GM06990 (cell line): ENCODE results near the gene UNG.

ENCODE experiments used
- DNase-seq: peaks from one replicate; pipeline ENCODE4 v3.0.0-alpha.2; 2011; ENCODE audit not compliant: insufficient read length; ENCODE audit errors: extremely low read depth
- H3K27me3 ChIP-seq: replicated peaks from 2 replicates; pipeline ENCODE4 v1.6.0; 2011; ENCODE audit warnings: low read length; ENCODE audit not compliant: control insufficient read depth, insufficient read depth
- H3K36me3 ChIP-seq: 2 replicates; pipeline ENCODE4 v1.5.1; 2011; ENCODE audit warnings: low read length; ENCODE audit not compliant: control insufficient read depth, insufficient read depth
- H3K4me3 ChIP-seq: replicated peaks from 2 replicates; pipeline ENCODE4 v1.5.1; 2011; ENCODE audit warnings: low read depth, mild to moderate bottlenecking, control low read depth, low read length
- TF ChIP-seq, protein P1 (sequence below): IDR thresholded peaks from 2 replicates; pipeline ENCODE4 v1.5.1; 2011; ENCODE audit warnings: low read length, control low read depth, mild to moderate bottlenecking, inconsistent platforms; ENCODE audit not compliant: insufficient read depth, poor library complexity, severe bottlenecking

The UNG gene

DNA sequence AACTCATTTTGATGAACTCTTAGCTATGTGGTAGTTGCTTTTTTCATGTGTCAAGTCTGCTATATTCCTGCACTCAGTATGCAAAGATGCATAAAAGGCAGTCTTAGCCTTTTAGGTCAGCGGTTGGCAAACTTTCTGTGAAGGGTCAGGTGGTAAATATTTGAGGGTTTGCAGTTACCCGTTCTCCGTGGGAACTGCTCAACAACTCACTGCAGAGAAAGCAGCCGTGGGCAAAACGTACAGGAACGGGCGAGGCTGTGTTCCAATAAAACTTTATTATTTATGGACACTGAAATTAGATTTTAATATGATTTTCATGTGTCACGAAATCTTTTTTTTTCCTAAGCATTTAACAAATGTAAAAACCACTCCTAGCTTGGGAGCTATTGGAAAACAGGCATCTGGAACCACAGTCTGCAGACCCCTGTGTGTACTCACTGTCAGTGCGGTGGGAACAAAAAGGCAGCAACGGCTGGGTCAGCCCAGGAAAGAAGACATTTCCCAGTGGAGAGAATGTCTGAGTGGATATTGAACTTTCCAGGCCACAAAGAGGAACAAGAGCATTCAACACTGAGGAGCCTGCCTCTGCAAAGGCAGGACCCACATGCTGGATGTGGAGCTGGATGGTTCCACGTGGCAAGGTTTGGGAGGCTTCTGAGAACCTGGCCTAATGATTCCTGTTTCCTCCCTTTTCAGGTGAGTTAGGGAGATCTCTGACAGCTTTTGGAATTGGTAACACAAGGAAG, 15.5 kb downstream of the UNG start:
- H3K27me3 ChIP-seq = no peaks in the 10 kb centered on the region
- H3K4me3 ChIP-seq = no peak overlapping the region
- no peak for DNase-seq
- H3K36me3 ChIP-seq = no peaks in the 10 kb centered on the region; the same call in none of the 2 replicates
- TF ChIP-seq, protein P1, sequence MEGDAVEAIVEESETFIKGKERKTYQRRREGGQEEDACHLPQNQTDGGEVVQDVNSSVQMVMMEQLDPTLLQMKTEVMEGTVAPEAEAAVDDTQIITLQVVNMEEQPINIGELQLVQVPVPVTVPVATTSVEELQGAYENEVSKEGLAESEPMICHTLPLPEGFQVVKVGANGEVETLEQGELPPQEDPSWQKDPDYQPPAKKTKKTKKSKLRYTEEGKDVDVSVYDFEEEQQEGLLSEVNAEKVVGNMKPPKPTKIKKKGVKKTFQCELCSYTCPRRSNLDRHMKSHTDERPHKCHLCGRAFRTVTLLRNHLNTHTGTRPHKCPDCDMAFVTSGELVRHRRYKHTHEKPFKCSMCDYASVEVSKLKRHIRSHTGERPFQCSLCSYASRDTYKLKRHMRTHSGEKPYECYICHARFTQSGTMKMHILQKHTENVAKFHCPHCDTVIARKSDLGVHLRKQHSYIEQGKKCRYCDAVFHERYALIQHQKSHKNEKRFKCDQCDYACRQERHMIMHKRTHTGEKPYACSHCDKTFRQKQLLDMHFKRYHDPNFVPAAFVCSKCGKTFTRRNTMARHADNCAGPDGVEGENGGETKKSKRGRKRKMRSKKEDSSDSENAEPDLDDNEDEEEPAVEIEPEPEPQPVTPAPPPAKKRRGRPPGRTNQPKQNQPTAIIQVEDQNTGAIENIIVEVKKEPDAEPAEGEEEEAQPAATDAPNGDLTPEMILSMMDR = no peak

DNA sequence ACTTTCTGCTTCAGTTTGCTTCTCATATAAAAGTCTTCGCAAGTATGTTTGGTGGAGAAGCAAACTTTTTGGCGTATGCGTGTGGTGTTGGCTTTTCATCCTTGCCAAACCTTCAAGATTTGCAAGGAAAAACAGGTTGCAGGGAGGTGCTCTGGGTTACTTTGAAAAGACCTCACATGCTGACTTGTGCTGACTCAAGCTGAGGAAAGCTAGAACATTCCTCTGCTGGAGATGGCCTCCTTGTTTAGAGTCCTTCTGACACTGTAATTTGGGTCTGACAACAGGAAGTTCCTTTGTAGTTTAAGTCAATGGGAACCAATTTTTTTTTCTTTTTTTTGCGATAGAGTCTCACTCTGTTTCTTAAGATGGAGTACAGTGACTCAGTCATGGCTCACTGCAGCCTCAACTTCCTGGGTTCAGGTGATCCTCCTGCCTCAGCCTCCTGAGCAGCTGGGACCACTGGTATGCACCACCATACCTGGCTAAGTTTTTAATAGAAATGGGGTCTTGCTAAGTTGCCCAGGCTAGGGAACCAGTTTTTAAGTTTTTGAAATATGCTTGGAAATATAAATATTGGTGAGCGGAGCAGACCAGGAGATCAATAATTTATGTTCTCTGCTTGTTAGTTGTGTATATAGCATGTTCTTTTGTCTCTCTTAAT, 16.4 kb downstream of the UNG start:
- Histone ChIP-seq H3K27me3 (no peaks in the 10 kb centered on the region), H3K4me3 (no peak overlapping the region), H3K36me3 (no peaks in the 10 kb centered on the region; the same call in none of the 2 replicates)
- DNase-seq = no peak
- TF ChIP-seq, protein P1 = no peak

- no peaks in the 10 kb centered on the region for H3K27me3 ChIP-seq
- H3K36me3 ChIP-seq = no peaks in the 10 kb centered on the region; the same call in 1 of the 2 replicates
- DNase-seq = no peak
- H3K4me3 ChIP-seq = no peak overlapping the region
- TF ChIP-seq, protein P1 = no peak
Observed at GRCh38 chr12:109114644-109115043, 17.2 kb downstream of the UNG start.

GRCh38 chr12:109115404-109115757, 18.0 kb downstream of the UNG start:
- DNase-seq = no peak
- H3K27me3 ChIP-seq = no peaks in the 10 kb centered on the region
- TF ChIP-seq, protein P1 = no peak
- no peaks in the 10 kb centered on the region for H3K36me3 ChIP-seq
- no peak overlapping the region for H3K4me3 ChIP-seq

- Histone ChIP-seq H3K27me3 (no peaks in the 10 kb centered on the region), H3K36me3 (no peaks in the 10 kb centered on the region), H3K4me3 (no peak within 1 kb of the TSS)
- TF ChIP-seq, protein P1 = no peak
- DNase-seq = no peak
Observed at GRCh38 chr12:109115758-109116610, 18.6 kb downstream of the UNG start, which contains the start of gene ACACB. Gene ACACB, plus strand, starts transcription at chr12:109116587. Its CDS starts 22,819 bp downstream, at chr12:109139406.
